ENCODE measurements around the gene SCN8A. TPM values are rescaled to one million over a fixed set of nuclear protein-coding genes. Genes with fewer than 3 reads are reported as not detected.

The SCN8A gene
- total RNA-seq, 1 experiment from 2014 or later, result 5.4 TPM

GRCh38 chr12:51694146-51694545 lies 103.1 kb downstream of the SCN8A start:
- Mint-ChIP-seq H3K36me3 (ENCODE audit: insufficient read depth, unreplicated experiment) (no peaks in the 10 kb centered on the region), H3K27ac (ENCODE audit: unreplicated experiment) (no peak overlapping the region), H3K27me3 (ENCODE audit: unreplicated experiment) (no peaks in the 10 kb centered on the region), H3K9me3 (ENCODE audit: low read depth, unreplicated experiment) (no peaks in the 10 kb centered on the region), H3K4me3 (ENCODE audit: low read depth, unreplicated experiment) (no peak overlapping the region), H3K4me1 (ENCODE audit: low read depth, unreplicated experiment) (no peaks in the 10 kb centered on the region)
- TF ChIP-seq CTCF (IDR thresholded peaks at IDR 0.05; ENCODE audit: unreplicated experiment), result no peak
- DNase-seq, result no peak
- no TSS peak for BruUV-seq (replicated peaks)
- CTCF ChIA-PET, result no interaction called here
- intact Hi-C loops (cut with micrococcal nuclease; ENCODE audit: unreplicated experiment), result no loop called here

DNA sequence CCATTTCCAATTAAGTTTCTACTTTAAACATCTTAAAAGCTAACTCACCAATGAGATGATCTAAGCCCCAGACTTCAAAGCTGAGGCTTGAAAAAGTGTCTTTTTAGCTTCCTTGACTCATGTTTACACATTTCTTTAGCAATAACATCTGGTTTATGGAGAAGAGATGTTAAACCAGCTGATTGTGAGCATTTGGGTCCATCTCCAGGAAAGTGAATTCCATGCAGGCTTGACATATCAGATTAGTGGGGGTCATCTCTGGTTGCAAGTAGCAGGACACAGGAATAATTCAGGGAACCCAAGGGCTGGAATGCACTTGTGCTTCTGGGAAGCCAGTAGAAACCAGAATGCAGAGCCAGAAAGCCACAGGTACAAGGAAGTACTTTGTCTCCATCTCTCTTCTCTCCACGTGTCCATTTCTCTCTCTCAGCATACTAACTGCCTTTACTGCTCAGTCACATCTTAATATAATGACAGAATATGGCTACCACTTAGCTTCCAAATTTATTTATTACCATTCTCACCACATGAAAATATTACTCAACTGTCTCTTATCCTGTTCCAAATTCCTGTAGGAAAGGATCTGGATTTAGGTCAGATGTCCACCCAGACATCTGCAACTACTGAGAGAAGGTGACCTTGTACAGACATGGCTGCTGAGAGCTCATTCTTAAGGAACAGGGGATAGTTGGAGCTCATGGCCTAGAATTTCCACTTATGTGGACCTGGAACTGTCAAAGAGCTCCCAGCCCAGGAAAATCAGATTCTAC lies 104.4 kb downstream of the SCN8A start:
- Mint-ChIP-seq H3K4me1 (ENCODE audit: low read depth, unreplicated experiment) (no peaks in the 10 kb centered on the region), H3K4me3 (ENCODE audit: low read depth, unreplicated experiment) (no peak overlapping the region), H3K27me3 (ENCODE audit: unreplicated experiment) (no peaks in the 10 kb centered on the region), H3K9me3 (ENCODE audit: low read depth, unreplicated experiment) (no peaks in the 10 kb centered on the region), H3K36me3 (ENCODE audit: insufficient read depth, unreplicated experiment) (no peaks in the 10 kb centered on the region), H3K27ac (ENCODE audit: unreplicated experiment) (peak overlapping the region; percentile 21)
- no TSS peak for BruUV-seq (replicated peaks)
- DNase-seq, result no peak
- TF ChIP-seq CTCF (IDR thresholded peaks at IDR 0.05; ENCODE audit: unreplicated experiment), result no peak
- intact Hi-C loops (cut with micrococcal nuclease; ENCODE audit: unreplicated experiment), result no loop called here
- CTCF ChIA-PET, result no interaction called here

DNA sequence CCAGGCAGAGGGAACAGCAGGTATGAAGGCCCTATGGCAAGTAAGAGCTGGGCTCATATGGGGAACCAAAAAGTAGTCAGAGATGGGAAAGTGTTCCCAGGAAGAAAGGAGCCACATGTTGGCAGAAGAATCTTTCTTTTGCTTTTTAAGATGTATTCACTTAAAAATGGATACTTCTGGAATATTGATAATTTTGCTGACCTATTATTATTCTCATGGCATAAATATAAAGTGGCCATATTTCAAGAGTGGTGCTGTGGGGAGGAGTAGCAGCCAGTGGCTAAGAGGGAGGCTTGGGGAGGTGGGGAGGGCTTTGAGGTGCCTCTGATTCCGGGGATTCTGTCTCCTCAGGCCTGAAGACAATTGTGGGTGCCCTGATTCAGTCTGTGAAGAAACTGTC lies 108.2 kb downstream of the SCN8A start:
- CTCF ChIA-PET, result no interaction called here
- Mint-ChIP-seq H3K27ac (ENCODE audit: unreplicated experiment) (no peak overlapping the region), H3K36me3 (ENCODE audit: insufficient read depth, unreplicated experiment) (no peaks in the 10 kb centered on the region), H3K27me3 (ENCODE audit: unreplicated experiment) (no peaks in the 10 kb centered on the region), H3K9me3 (ENCODE audit: low read depth, unreplicated experiment) (no peaks in the 10 kb centered on the region), H3K4me1 (ENCODE audit: low read depth, unreplicated experiment) (peaks cover 7% of the 10 kb centered on the region), H3K4me3 (ENCODE audit: low read depth, unreplicated experiment) (no peak overlapping the region)
- no TSS peak for BruUV-seq (replicated peaks)
- no peak for DNase-seq
- intact Hi-C loops (cut with micrococcal nuclease; ENCODE audit: unreplicated experiment), result no loop called here
- TF ChIP-seq CTCF (IDR thresholded peaks at IDR 0.05; ENCODE audit: unreplicated experiment), result no peak

DNA sequence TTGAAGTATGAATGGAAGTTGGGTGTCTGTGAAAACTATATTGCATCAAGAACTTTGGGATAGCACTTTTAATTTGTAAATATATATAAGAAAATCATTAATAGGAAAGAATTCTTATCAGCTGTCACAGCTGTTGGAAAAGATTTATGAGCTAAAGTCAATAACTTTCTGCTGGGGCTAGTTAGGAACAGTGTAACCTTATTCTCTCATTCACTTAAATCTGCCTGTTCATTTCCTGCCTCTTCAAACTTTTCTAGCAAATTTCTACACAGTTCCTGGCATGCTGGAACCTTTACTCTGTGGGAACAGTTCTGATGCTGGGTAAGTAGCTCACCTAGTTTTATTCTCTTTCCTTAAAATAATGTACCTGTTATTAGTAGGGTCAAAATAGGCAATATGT lies 109.9 kb downstream of the SCN8A start:
- TF ChIP-seq CTCF (IDR thresholded peaks at IDR 0.05; ENCODE audit: unreplicated experiment), result no peak
- H3K27me3 Mint-ChIP-seq (ENCODE audit: unreplicated experiment), result no peaks in the 10 kb centered on the region
- peaks cover 7% of the 10 kb centered on the region for H3K4me1 Mint-ChIP-seq (ENCODE audit: low read depth, unreplicated experiment)
- no peaks in the 10 kb centered on the region for H3K9me3 Mint-ChIP-seq (ENCODE audit: low read depth, unreplicated experiment)
- no peak overlapping the region for H3K27ac Mint-ChIP-seq (ENCODE audit: unreplicated experiment)
- H3K4me3 Mint-ChIP-seq (ENCODE audit: low read depth, unreplicated experiment), result no peak overlapping the region
- H3K36me3 Mint-ChIP-seq (ENCODE audit: insufficient read depth, unreplicated experiment), result no peaks in the 10 kb centered on the region
- intact Hi-C loops (cut with micrococcal nuclease; ENCODE audit: unreplicated experiment), result no loop called here
- no TSS peak for BruUV-seq (replicated peaks)
- DNase-seq, result no peak
- CTCF ChIA-PET, result no interaction called here
